ENCODE data around the gene RAD23A.
A peak's percentile ranks its signal among the peaks of the same experiment; 100 is the strongest.
"Not testable (repeated sequence)": the region's sequence is repeated elsewhere in the genome, so short reads cannot be mapped to it uniquely, and the experiment has no call there.

The RAD23A gene

DNA sequence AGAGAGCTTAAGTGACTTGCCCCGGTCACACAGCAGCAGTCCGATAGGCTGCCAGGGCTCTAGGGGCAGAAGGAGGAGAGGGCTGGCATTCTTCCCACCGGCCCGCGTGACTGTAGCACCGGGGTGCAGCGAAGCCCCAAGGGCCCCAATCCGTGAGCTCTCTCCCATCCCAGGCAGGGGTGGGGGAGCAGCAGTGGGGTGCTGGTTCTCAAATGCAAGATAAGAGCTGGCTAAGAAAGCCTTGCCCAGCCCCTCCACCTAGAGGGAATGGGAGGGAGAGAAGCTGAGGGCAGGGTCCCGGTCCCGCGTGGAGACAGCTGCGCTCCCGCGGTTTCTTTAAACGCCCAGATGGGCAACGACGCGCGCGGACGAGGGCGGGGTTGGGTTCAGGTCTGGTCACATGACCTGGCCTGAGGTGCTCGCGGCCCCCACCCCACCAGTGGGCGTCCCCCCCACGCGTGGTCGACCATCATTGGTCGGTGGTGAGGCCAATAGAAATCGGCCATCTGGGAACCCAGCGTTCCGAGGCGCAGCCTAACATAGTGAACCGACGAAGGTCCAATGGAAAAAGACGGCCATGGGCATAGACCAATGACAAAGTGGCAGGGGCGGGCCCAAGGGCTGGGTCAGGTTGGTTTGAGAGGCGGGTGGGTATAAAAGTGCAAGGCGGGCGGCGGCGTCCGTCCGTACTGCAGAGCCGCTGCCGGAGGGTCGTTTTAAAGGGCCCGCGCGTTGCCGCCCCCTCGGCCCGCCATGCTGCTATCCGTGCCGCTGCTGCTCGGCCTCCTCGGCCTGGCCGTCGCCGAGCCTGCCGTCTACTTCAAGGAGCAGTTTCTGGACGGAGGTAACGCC lies 7.5 kb upstream of the RAD23A start, which contains the start of gene CALR:
Gene CALR (plus strand): TSS at position 683 of the 852 bp plus-strand sequence. CDS start 71 bp downstream, at position 754.
- peak; percentile 99 for DNase-seq

GRCh38 chr19:12938779-12939601 lies 6.7 kb upstream of the RAD23A start:
- DNase-seq, result peak; percentile 63

DNA sequence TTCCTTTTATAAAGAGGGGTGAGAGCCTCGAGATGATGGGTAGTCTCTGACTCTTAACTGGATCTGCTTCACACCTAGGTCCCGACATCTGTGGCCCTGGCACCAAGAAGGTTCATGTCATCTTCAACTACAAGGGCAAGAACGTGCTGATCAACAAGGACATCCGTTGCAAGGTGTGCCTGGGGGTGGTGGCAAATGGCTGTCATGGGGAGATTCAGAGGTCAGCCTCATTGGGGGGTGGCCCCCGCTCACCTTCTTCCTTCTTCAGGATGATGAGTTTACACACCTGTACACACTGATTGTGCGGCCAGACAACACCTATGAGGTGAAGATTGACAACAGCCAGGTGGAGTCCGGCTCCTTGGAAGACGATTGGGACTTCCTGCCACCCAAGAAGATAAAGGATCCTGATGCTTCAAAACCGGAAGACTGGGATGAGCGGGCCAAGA lies 5.7 kb upstream of the RAD23A start:
- DNase-seq, result no peak

- no peak for DNase-seq
Measured at GRCh38 chr19:12940897-12941296, 4.8 kb upstream of the RAD23A start.

DNA sequence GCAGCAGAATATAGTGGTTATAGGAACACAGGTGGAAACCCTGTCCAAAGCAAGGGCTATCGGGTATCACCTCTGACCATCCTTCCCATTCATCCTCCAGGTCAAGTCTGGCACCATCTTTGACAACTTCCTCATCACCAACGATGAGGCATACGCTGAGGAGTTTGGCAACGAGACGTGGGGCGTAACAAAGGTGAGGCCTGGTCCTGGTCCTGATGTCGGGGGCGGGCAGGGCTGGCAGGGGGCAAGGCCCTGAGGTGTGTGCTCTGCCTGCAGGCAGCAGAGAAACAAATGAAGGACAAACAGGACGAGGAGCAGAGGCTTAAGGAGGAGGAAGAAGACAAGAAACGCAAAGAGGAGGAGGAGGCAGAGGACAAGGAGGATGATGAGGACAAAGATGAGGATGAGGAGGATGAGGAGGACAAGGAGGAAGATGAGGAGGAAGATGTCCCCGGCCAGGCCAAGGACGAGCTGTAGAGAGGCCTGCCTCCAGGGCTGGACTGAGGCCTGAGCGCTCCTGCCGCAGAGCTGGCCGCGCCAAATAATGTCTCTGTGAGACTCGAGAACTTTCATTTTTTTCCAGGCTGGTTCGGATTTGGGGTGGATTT lies 2.1 kb upstream of the RAD23A start:
- DNase-seq, result no peak

DNA sequence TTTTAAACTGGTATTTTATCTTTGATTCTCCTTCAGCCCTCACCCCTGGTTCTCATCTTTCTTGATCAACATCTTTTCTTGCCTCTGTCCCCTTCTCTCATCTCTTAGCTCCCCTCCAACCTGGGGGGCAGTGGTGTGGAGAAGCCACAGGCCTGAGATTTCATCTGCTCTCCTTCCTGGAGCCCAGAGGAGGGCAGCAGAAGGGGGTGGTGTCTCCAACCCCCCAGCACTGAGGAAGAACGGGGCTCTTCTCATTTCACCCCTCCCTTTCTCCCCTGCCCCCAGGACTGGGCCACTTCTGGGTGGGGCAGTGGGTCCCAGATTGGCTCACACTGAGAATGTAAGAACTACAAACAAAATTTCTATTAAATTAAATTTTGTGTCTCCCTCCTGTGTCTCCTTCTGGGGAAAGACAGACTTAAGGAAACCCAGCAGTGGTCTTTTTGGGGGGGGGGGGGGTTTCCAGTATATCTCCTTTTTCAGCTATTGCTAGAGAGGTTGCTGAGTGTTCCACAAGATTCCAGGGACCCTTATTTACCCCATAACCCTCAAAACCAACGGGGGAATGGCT lies 1.5 kb upstream of the RAD23A start:
- DNase-seq, result no peak

DNA sequence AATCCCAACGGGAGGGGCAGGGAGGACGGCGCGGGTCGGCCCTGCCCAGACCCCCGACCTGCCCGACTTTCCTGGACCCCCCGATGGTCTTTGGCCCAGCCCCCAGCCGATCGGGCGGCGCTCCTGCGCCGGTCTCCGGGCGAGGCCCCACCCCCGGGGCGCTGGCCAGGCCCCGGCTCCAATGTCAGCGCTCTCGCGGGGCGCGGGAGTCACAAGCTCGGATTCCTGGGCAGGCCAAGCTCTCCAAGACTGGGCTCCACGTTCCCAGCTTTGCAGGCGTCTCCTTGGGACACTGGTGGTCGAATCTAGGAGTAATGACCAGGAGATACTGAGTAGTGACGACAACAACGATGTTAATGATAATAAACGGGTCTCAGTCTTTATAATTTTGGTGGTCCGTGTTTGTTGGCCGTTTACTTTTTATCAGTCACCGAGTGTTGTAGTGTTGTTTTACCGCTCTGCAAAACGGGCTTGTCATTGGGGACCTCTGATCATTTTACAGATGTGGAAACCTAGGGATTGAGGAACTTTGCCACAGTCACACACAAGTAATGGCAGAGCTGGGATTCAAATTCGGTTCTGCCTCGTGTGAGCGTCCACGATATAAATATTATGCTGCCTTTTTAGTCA lies 545 bp downstream of the RAD23A start:
- peak; percentile 72 for DNase-seq

GRCh38 chr19:12946731-12947496 lies 1.3 kb downstream of the RAD23A start:
- no peak for DNase-seq

GRCh38 chr19:12947702-12948611 lies 2.3 kb downstream of the RAD23A start:
- no peak for DNase-seq

DNA sequence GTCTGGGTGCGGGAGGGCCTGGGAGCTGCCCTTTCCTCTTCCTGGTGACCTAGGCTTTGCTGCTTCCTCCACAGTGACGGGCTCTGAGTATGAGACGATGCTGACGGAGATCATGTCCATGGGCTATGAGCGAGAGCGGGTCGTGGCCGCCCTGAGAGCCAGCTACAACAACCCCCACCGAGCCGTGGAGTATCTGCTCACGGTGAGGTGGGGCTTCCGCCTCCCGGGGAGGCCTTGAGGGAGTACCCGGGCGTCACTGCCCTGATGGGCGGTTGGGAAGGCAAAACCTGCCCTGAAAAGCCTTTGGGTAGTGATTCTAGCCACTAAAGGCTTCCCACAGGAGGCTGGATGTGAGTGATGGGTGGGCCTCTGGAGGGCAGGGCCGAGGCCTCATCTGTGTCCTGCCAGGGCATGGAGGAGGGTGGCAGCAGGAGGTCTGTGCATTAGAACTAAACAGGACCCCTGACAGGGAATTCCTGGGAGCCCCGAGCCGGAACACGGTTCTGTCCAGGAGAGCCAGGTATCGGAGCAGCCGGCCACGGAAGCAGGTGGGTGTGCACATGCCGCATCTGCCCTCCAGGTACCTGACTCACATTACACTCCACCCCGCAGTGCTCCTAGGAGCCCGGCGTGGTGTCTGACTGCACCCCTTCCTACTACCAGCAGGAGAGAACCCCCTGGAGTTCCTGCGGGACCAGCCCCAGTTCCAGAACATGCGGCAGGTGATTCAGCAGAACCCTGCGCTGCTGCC lies 3.1 kb downstream of the RAD23A start:
- DNase-seq, result no peak

DNA sequence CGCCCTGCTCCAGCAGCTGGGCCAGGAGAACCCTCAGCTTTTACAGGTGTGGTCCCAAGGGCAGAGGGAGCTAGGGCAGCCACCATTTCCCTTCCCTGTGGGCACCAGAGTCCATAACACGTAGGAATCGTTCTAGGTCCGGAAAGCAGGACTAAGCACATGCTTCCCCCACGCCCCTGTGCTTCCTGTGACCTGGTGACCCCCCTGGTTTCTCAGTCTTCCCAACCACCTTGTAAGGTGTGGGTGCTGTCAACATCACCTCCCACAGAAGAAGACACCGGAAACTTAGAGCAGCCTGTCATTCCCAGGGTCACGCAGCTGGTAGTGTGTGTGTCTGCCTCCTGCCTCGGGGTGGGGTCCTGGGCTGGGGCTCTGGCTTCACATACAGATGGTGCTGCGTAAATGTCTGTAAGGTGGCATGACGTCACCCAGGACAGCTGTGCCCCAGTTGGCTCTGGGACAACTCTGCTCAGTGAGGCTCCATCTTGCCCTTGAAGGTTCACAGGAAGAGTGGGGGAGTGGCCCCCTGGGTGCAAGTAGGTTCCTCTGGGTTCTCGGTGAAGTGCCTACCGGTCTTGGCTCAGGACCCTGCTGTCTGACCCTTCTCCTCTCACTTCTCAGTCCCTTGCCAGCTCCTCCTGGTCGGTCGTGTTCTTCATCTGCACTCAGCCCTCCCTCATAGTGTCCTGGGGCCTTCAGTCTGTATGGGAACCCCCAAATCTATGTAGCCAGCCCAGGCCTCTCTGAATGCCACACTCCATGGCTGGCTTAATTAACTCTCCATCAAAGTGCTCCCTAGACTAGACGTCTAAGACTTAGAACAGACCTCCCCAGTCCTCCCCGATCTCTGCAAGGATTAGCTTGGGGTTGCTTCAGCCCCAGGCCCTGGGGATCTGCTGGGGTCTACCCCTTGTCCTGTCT lies 4.0 kb downstream of the RAD23A start:
- no peak for DNase-seq

DNA sequence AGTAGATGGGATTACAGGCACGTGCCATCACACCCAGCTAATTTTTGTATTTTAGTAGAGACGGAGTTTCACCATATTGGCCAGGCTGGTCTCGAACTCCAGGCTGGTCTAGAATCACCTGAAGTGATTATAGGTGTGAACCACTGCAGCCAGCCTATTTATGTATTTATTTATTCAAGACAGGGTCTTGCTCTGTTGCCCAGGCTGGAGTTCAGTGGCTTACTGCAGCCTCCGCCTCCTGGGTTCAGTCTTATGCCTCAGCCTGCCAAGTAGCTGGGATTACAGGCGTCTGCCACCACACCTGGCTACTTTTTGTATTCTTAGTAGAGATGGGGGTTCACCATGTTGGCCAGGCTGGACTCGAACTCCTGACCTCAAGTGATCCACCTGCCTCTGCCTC lies 6.4 kb downstream of the RAD23A start:
- DNase-seq, result not testable (repeated sequence)

- peak; percentile 86 for DNase-seq
Measured at GRCh38 chr19:12952488-12953137, 7.0 kb downstream of the RAD23A start.

DNA sequence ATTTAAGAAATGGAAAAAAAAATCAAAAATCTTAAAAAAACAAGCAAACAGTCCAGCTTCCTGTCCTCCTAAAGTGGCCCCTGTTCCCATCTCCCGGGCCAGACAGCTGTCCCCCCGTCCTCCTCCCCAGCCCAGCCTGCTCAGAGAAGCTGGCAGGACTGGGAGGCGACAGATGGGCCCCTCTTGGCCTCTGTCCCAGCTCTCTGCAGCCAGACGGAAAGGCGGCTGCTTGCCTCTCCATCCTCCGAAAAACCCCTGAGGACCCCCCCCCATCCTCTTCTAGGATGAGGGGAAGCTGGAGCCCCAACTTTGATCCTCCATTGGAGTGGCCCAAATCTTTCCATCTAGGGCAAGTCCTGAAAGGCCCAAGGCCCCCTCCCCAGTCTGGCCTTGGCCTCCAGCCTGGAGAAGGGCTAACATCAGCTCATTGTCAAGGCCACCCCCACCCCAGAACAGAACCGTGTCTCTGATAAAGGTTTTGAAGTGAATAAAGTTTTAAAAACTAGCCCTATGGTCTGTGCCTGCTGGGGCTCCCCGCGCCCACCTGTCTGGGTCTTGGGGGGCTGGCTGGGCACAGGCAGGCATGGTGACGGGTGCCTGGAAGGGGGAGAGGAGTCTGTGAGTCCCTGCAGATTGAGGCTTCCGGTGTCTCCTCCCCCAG lies 7.6 kb downstream of the RAD23A start:
- DNase-seq, result no peak

- DNase-seq, result peak; percentile 26
Measured at GRCh38 chr19:12953799-12954611, 8.3 kb downstream of the RAD23A start.

DNA sequence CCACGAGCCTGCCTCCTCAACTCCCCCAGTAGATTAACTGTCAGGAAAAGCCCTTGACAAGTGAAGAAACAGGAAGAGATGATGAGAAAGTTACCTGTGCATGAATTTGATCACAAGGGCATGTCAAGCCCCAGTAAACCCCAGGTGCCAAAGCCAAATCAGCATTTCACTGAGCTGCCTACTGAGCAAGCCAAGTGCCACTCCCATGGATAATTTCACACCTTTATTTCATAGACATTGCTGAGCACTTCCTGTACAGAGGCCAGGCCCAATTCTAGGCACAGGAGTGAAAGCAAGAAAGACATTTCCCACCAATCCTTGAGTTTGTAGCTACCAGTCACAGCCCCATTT lies 8.9 kb downstream of the RAD23A start:
- no peak for DNase-seq

- not testable (repeated sequence) for DNase-seq
Measured at GRCh38 chr19:12955575-12955974, 9.9 kb downstream of the RAD23A start.

Measured in suppressor macrophage treated with lipopolysaccharide for 4 hours (primary cell).